Measurements from ENCODE around the gene MYLK. TPM values are rescaled to one million over a fixed set of nuclear protein-coding genes. Genes with fewer than 3 reads are reported as not detected.
A peak's percentile ranks its signal among the peaks of the same experiment; 100 is the strongest.
"Not testable (repeated sequence)": the region's sequence is repeated elsewhere in the genome, so short reads cannot be mapped to it uniquely, and the experiment has no call there.

Gene MYLK
- total RNA-seq, 2 donors from 2014 or later: 30.5 to 85.1 TPM

- H3K27ac ChIP-seq: peak overlapping the region in 1 of 2 donors; percentile 47
- DNase-seq (ENCODE audit: low spot score): no peak
- no peaks in the 10 kb centered on the region for H3K27me3 ChIP-seq
- H3K9me3 ChIP-seq: no peaks in the 10 kb centered on the region
- no peaks in the 10 kb centered on the region for H3K4me1 ChIP-seq
- H3K36me3 ChIP-seq: peaks cover 4% of the 10 kb centered on the region
- no peak for TF ChIP-seq CTCF (IDR thresholded peaks at IDR 0.05)
- no peak overlapping the region for H3K4me3 ChIP-seq
Observed at GRCh38 chr3:123609063-123609462, 275.1 kb downstream of the MYLK start.

GRCh38 chr3:123608263-123608937, 275.7 kb downstream of the MYLK start:
- TF ChIP-seq CTCF (IDR thresholded peaks at IDR 0.05): no peak
- H3K27ac ChIP-seq: peak overlapping the region in 1 of 2 donors; percentile 47

GRCh38 chr3:123606527-123606926, 277.6 kb downstream of the MYLK start:
- Histone ChIP-seq H3K27me3 (no peaks in the 10 kb centered on the region), H3K9me3 (no peaks in the 10 kb centered on the region), H3K4me1 (peaks cover 0 to 2% of the 10 kb centered on the region in 2 donors), H3K36me3 (no peaks in the 10 kb centered on the region), H3K4me3 (no peak overlapping the region), H3K27ac (no peak overlapping the region)
- no peak for DNase-seq (ENCODE audit: low spot score)
- TF ChIP-seq CTCF (IDR thresholded peaks at IDR 0.05): no peak

More at GRCh38 chr3:123608263-123608937, 275.7 kb downstream of the MYLK start:
- Histone ChIP-seq H3K27me3 (no peaks in the 10 kb centered on the region), H3K9me3 (no peaks in the 10 kb centered on the region), H3K36me3 (peaks cover 2% of the 10 kb centered on the region), H3K4me3 (no peak overlapping the region), H3K4me1 (no peaks in the 10 kb centered on the region)
- no peak for DNase-seq (ENCODE audit: low spot score)

GRCh38 chr3:123605789-123606234, 278.3 kb downstream of the MYLK start:
- Histone ChIP-seq H3K9me3 (no peaks in the 10 kb centered on the region), H3K27ac (no peak overlapping the region), H3K4me3 (no peak overlapping the region), H3K36me3 (no peaks in the 10 kb centered on the region), H3K4me1 (peaks cover 0 to 9% of the 10 kb centered on the region in 2 donors), H3K27me3 (no peaks in the 10 kb centered on the region)
- DNase-seq (ENCODE audit: low spot score): no peak
- no peak for TF ChIP-seq CTCF (IDR thresholded peaks at IDR 0.05)

- H3K4me3 ChIP-seq; H3K9me3 ChIP-seq; H3K27ac ChIP-seq; H3K27me3 ChIP-seq; DNase-seq (ENCODE audit: low spot score); H3K36me3 ChIP-seq: not testable (repeated sequence)
- H3K4me1 ChIP-seq: peaks cover 0 to 12% of the 10 kb centered on the region in 2 donors
Observed at GRCh38 chr3:123603153-123603552, 281.0 kb downstream of the MYLK start.

- peaks cover 0 to 12% of the 10 kb centered on the region in 2 donors for H3K4me1 ChIP-seq
Observed at GRCh38 chr3:123602325-123602724, 281.8 kb downstream of the MYLK start.

GRCh38 chr3:123600863-123601262, 283.3 kb downstream of the MYLK start:
- not testable (repeated sequence) for H3K4me3 ChIP-seq

More at GRCh38 chr3:123602325-123602724, 281.8 kb downstream of the MYLK start:
- TF ChIP-seq CTCF (IDR thresholded peaks at IDR 0.05): no peak
- no peaks in the 10 kb centered on the region for H3K9me3 ChIP-seq
- H3K27me3 ChIP-seq: no peaks in the 10 kb centered on the region
- no peak overlapping the region for H3K4me3 ChIP-seq
- DNase-seq (ENCODE audit: low spot score): no peak
- H3K36me3 ChIP-seq: no peaks in the 10 kb centered on the region
- no peak overlapping the region for H3K27ac ChIP-seq

More at GRCh38 chr3:123600863-123601262, 283.3 kb downstream of the MYLK start:
- H3K9me3 ChIP-seq; H3K27me3 ChIP-seq; DNase-seq (ENCODE audit: low spot score); H3K36me3 ChIP-seq: not testable (repeated sequence)
- Histone ChIP-seq H3K4me1 (peaks cover 0 to 20% of the 10 kb centered on the region in 2 donors), H3K27ac (peak overlapping the region in 1 of 2 donors; percentile 54)
